ENCODE measurements around the gene TSPAN31. TPM values are rescaled to one million over a fixed set of nuclear protein-coding genes. Genes with fewer than 3 reads are reported as not detected.
A peak's percentile ranks its signal among the peaks of the same experiment; 100 is the strongest.

Gene TSPAN31
- total and polyA plus RNA-seq, 9 of the 15 experiments (the other 6 are each of a cell fraction or from before 2014, with no cell fraction given), result 11.3 to 26.4 (median 14.3) TPM

DNA sequence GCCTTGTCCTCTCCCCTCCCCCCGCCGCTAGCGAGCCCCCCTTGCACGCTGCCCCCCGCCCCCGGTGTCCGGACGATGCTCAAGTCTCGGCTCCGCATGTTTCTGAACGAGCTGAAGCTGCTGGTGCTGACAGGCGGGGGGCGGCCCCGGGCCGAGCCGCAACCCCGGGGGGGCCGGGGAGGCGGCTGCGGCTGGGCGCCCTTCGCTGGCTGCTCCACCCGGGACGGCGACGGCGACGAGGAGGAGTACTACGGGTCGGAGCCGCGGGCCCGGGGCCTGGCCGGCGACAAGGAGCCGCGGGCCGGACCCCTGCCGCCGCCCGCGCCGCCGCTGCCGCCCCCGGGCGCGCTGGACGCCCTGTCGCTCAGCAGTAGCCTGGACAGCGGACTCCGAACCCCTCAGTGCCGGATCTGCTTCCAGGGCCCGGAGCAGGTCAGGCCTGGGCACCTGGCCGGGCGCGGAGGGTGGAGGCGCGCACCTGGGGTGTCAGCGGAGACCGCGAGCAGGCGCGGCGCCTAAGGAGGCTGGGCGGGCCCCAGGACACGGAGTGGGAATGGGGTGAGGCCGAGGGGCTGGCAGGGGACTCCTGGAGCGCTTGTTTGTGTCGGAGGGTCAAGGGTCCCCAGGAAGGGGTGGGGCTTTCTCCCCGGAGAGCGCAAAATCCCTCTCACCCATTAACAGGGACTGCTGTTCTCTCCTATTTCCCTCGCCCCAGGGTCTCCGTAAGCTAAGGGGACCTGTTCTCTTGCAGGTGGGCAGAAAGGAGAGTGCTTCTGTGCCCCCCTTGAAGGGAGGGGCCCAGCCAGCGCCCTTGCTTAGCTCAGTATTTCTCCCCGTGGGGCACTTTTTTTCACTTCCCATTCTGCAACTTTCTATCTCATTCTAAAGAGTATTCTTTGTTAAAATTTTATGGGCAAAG, 10.9 kb downstream of the TSPAN31 start:
- peaks cover 35 to 40% of the 10 kb centered on the region in 2 experiments for H3K4me1 ChIP-seq (replicated peaks in 1 of 2; ENCODE audit: control insufficient read depth in 2 of 2, insufficient read depth in 2 of 2, low read length in 2 of 2)
- H3K9ac ChIP-seq (ENCODE audit: insufficient read depth in 1 of 2, low read depth in 2 of 2, low read length in 2 of 2), result peak overlapping the region; percentile 62 to 90
- H3K36me3 ChIP-seq (ENCODE audit: control insufficient read depth, insufficient read depth, low read length), result peaks cover 24% of the 10 kb centered on the region
- peaks cover 29% of the 10 kb centered on the region for H3K79me2 ChIP-seq (ENCODE audit: control insufficient read depth, insufficient read depth, low read length)
- H3K9me3 ChIP-seq (replicated peaks; ENCODE audit: control insufficient read depth, insufficient read depth, low read depth, low read length), result no peaks in the 10 kb centered on the region
- no peaks in the 10 kb centered on the region for H4K20me1 ChIP-seq (replicated peaks; ENCODE audit: control insufficient read depth, insufficient read depth, low read length)
- FAIRE-seq (no peak), DNase-seq (ENCODE audit: extremely low read depth in 1 of 4, low spot score in 3 of 4) (peak; percentile 44 to 60 (median 54)), ATAC-seq (no peak; the same call in 2 of the 3 replicates)
- H3K4me3 ChIP-seq, result peak overlapping the region; percentile 50
- POLR2A ChIA-PET, result interaction anchor here (0.6 to 2.3 kb wide), 3 partner anchors 12 to 118 kb away, joined by 3 to 26 read pairs (median 3); partner anchors contain the start of gene CYP27B1
- peak overlapping the region; percentile 81 for H3K4me2 ChIP-seq (ENCODE audit: insufficient read depth, low read length)
- CTCF ChIA-PET (ENCODE audit: low intra/inter-chr PET ratio), result interaction anchor here (1.5 kb wide), 1 partner anchor 150 kb away, joined by 10 read pairs; no protein-coding TSS in a partner anchor
- in situ Hi-C loops (cut with MboI) (no loop called here), intact Hi-C loops (cut with micrococcal nuclease) (loop anchor here (1.0 kb wide), 1 partner anchor 150 kb away; no protein-coding TSS in a partner anchor)
- H2AFZ ChIP-seq (ENCODE audit: low read depth, low read length), result peak overlapping the region; percentile 68
- no TSS peak for BruUV-seq (replicated peaks)
- H3K9me1 ChIP-seq (ENCODE audit: control insufficient read depth, insufficient read depth, low read length), result no peaks in the 10 kb centered on the region
- peak overlapping the region; percentile 12; the same call in 1 of the 3 replicates for H3K27ac ChIP-seq (ENCODE audit: extremely low read depth, low read depth, low read length)
- no peaks in the 10 kb centered on the region for H3K27me3 ChIP-seq (ENCODE audit: control insufficient read depth in 2 of 2, insufficient read depth in 2 of 2, low read length in 2 of 2)
- 4% methylated on average over 41 of the region's 76 CpGs for WGBS (ENCODE audit: insufficient coverage, low coverage, missing lambda C conversion rate)
- TF ChIP-seq PCBP1 (IDR thresholded peaks at IDR 0.05; ENCODE audit: low read depth, low read length, poor library complexity, severe bottlenecking) (peak; percentile 19), NCOA1 (IDR thresholded peaks at IDR 0.05; ENCODE audit: low read depth) (no peak), RBFOX2 (IDR thresholded peaks at IDR 0.05; ENCODE audit: low read depth, low read length) (peak; percentile 38; the same call in 1 of the 2 replicates), SIN3A (IDR thresholded peaks at IDR 0.05; ENCODE audit: borderline replicate concordance in 2 of 2, control insufficient read depth in 1 of 2, low read depth in 2 of 2, low read length in 2 of 2) (0 out of 4 replicates have a peak, but pooled peaks of 1 of the 2 experiments have one; percentile 28), NONO (IDR thresholded peaks at IDR 0.05; ENCODE audit: low read depth in 2 of 2, low read length in 1 of 2) (0 out of 4 replicates have a peak, but pooled peaks of 1 of the 2 experiments have one; percentile 34), PKNOX1 (IDR thresholded peaks at IDR 0.05) (0 out of 2 replicates have a peak, but pooled peaks have one; percentile 5), HDAC2 (IDR thresholded peaks at IDR 0.05) (no peak), HOXB6 (CRISPR knock-in tag; IDR thresholded peaks at IDR 0.05; ENCODE audit: borderline replicate concordance) (no peak), CTBP1 (IDR thresholded peaks at IDR 0.05; ENCODE audit: borderline replicate concordance) (peak; percentile 38; the same call in 1 of the 2 replicates), TCF7 (IDR thresholded peaks at IDR 0.05; ENCODE audit: borderline replicate concordance) (no peak), CCNT2 (IDR thresholded peaks at IDR 0.05; ENCODE audit: borderline replicate concordance, extremely low read depth, insufficient read length, low read depth, low read length) (peak; percentile 24), MTA1 (IDR thresholded peaks at IDR 0.05; ENCODE audit: borderline replicate concordance) (no peak), ZFX (CRISPR knock-in tag; IDR thresholded peaks at IDR 0.05) (0 out of 2 replicates have a peak, but pooled peaks have one; percentile 34), ZBTB7A (IDR thresholded peaks at IDR 0.05; ENCODE audit: borderline replicate concordance, control insufficient read depth, low read depth, low read length) (peak; percentile 74; the same call in 1 of the 2 replicates), ZNF766 (CRISPR knock-in tag; conservative IDR thresholded peaks at IDR 0.05) (no peak), ZNF217 (CRISPR knock-in tag; IDR thresholded peaks at IDR 0.05) (no peak)
- TF ChIP-seq, protein P1, sequence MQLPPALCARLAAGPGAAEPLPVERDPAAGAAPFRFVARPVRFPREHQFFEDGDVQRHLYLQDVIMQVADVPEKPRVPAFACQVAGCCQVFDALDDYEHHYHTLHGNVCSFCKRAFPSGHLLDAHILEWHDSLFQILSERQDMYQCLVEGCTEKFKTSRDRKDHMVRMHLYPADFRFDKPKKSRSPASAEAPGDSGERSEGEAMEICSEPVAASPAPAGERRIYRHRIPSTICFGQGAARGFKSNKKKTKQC (CRISPR knock-in tag; IDR thresholded peaks at IDR 0.05), result no peak
- TF ChIP-seq, protein P2, sequence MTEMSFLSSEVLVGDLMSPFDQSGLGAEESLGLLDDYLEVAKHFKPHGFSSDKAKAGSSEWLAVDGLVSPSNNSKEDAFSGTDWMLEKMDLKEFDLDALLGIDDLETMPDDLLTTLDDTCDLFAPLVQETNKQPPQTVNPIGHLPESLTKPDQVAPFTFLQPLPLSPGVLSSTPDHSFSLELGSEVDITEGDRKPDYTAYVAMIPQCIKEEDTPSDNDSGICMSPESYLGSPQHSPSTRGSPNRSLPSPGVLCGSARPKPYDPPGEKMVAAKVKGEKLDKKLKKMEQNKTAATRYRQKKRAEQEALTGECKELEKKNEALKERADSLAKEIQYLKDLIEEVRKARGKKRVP (CRISPR knock-in tag; IDR thresholded peaks at IDR 0.05), result no peak

All from K562 (cell line).